K562 (cell line): ENCODE data around the gene CFAP92.

Experiments
- CEBPB ChIP-seq: fragments of 450-650 bp; IDR thresholded peaks from 2 replicates; pipeline ENCODE4 v1.6.1; 2016; ENCODE audit warnings: missing genetic modification characterization, missing compliant biosample characterization
- EP300 ChIP-seq: IDR thresholded peaks from 2 replicates; pipeline ENCODE4 v1.6.1; 2012; ENCODE audit warnings: low read length, improper control_type of control experiment
- KLF16 ChIP-seq: IDR thresholded peaks from 2 replicates; pipeline ENCODE4 v1.6.1; 2016; ENCODE audit warnings: antibody characterized with exemption
- MCM3 ChIP-seq: fragments of 450-650 bp; IDR thresholded peaks from 2 replicates; pipeline ENCODE4 v1.6.1; 2016
- MYBL2 ChIP-seq, 2 experiments: fragments of 450-650 bp in 1 of 2; sonication (generic) in 1 of 2; formaldehyde crosslinking in 1 of 2; IDR thresholded peaks; 2 replicates each; pipeline versions ENCODE4 v1.6.1 to v1.8.1; 2017 to 2022; ENCODE audit warnings: borderline replicate concordance in 1 of 2, inconsistent platforms in 1 of 2, low read depth in 1 of 2, mild to moderate bottlenecking in 1 of 2, missing genetic modification reagents in 1 of 2, moderate library complexity in 1 of 2
- POLR2A ChIP-seq: fragments of 450-650 bp; conservative IDR thresholded peaks from 2 replicates; pipeline ENCODE4 v1.6.1; 2016
- RAD21 ChIP-seq, 2 experiments: fragments of 250-450 bp in 1 of 2; fragments of 450-650 bp in 1 of 2; sonication (Bioruptor Pico) in 1 of 2; formaldehyde crosslinking in 1 of 2; IDR thresholded peaks in 1 of 2; conservative IDR thresholded peaks in 1 of 2; 2 replicates each; pipeline versions ENCODE4 v1.4.0 to v1.8.0; 2020 to 2022; ENCODE audit warnings: mild to moderate bottlenecking in 2 of 2, moderate library complexity in 1 of 2
- RFX7 ChIP-seq: fragments of 250-450 bp; sonication (Bioruptor Pico); IDR thresholded peaks from 2 replicates; pipeline ENCODE4 v1.5.1; 2021; ENCODE audit warnings: mild to moderate bottlenecking
- THRA ChIP-seq: fragments of 450-650 bp; IDR thresholded peaks from 2 replicates; pipeline ENCODE4 v1.6.1; 2017; ENCODE audit warnings: mild to moderate bottlenecking, moderate library complexity
- TF ChIP-seq, protein P1 (sequence below): sonication (generic); formaldehyde crosslinking; IDR thresholded peaks from 2 replicates; pipeline ENCODE4 v1.9.0; 2022; ENCODE audit warnings: mild to moderate bottlenecking, missing genetic modification reagents
- TF ChIP-seq, protein P2 (sequence below): fragments of 250-450 bp; sonication (Bioruptor Pico); IDR thresholded peaks from 2 replicates; pipeline ENCODE4 v1.8.0; 2021; ENCODE audit warnings: moderate library complexity, mild to moderate bottlenecking, inconsistent platforms
- TF ChIP-seq, protein P3 (sequence below), 3 experiments: IDR thresholded peaks in 2 of 3; conservative IDR thresholded peaks in 1 of 3; 2 replicates each; pipeline ENCODE4 v1.5.1; 2011 to 2012; ENCODE audit warnings: low read length in 3 of 3, mild to moderate bottlenecking in 3 of 3, control low read depth in 2 of 3, improper control_type of control experiment in 1 of 3, inconsistent platforms in 1 of 3, low read depth in 1 of 3, mixed read lengths in 1 of 3, moderate library complexity in 1 of 3; ENCODE audit not compliant: insufficient read depth in 2 of 3

- TF ChIP-seq EP300: no peak
- TF ChIP-seq, protein P1, sequence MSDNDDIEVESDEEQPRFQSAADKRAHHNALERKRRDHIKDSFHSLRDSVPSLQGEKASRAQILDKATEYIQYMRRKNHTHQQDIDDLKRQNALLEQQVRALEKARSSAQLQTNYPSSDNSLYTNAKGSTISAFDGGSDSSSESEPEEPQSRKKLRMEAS (CRISPR knock-in tag): no peak
- TF ChIP-seq, protein P2, sequence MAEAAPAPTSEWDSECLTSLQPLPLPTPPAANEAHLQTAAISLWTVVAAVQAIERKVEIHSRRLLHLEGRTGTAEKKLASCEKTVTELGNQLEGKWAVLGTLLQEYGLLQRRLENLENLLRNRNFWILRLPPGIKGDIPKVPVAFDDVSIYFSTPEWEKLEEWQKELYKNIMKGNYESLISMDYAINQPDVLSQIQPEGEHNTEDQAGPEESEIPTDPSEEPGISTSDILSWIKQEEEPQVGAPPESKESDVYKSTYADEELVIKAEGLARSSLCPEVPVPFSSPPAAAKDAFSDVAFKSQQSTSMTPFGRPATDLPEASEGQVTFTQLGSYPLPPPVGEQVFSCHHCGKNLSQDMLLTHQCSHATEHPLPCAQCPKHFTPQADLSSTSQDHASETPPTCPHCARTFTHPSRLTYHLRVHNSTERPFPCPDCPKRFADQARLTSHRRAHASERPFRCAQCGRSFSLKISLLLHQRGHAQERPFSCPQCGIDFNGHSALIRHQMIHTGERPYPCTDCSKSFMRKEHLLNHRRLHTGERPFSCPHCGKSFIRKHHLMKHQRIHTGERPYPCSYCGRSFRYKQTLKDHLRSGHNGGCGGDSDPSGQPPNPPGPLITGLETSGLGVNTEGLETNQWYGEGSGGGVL (CRISPR knock-in tag): no peak
- TF ChIP-seq MYBL2 (IDR thresholded peaks at IDR 0.05; ENCODE audit: low read depth): no peak
- TF ChIP-seq MYBL2 (CRISPR knock-in tag; IDR thresholded peaks at IDR 0.05; ENCODE audit: borderline replicate concordance): no peak
- TF ChIP-seq MCM3: no peak
- no peak for TF ChIP-seq KLF16
- TF ChIP-seq RFX7 (CRISPR knock-in tag): no peak
- TF ChIP-seq, protein P3, sequence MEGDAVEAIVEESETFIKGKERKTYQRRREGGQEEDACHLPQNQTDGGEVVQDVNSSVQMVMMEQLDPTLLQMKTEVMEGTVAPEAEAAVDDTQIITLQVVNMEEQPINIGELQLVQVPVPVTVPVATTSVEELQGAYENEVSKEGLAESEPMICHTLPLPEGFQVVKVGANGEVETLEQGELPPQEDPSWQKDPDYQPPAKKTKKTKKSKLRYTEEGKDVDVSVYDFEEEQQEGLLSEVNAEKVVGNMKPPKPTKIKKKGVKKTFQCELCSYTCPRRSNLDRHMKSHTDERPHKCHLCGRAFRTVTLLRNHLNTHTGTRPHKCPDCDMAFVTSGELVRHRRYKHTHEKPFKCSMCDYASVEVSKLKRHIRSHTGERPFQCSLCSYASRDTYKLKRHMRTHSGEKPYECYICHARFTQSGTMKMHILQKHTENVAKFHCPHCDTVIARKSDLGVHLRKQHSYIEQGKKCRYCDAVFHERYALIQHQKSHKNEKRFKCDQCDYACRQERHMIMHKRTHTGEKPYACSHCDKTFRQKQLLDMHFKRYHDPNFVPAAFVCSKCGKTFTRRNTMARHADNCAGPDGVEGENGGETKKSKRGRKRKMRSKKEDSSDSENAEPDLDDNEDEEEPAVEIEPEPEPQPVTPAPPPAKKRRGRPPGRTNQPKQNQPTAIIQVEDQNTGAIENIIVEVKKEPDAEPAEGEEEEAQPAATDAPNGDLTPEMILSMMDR (IDR thresholded peaks at IDR 0.05 in 2 of 3, conservative IDR thresholded peaks at IDR 0.05 in 1 of 3; ENCODE audit: insufficient read depth in 2 of 3, low read depth in 1 of 3, low read length in 3 of 3): no peak
- TF ChIP-seq POLR2A: no peak
- no peak for TF ChIP-seq THRA
- no peak for TF ChIP-seq RAD21 (CRISPR knock-in tag; conservative IDR thresholded peaks at IDR 0.05 in 1 of 2, IDR thresholded peaks at IDR 0.05 in 1 of 2)
- no peak for TF ChIP-seq CEBPB (tag)
Measured at GRCh38 chr3:129017484-129017899, 23.6 kb upstream of the CFAP92 start.
